ENCODE data around the gene SNCAIP. TPM values are rescaled to one million over a fixed set of nuclear protein-coding genes. Genes with fewer than 3 reads are reported as not detected.

SNCAIP gene
- total RNA-seq, 1 experiment from 2014 or later = not detected

GRCh38 chr5:122493091-122494021 lies 181.3 kb downstream of the SNCAIP start:
- in situ Hi-C loops (cut with HindIII; ENCODE audit: low pct_unique_long_range_greater_than_20kb, low sequenced_read_pairs) = no loop called here
- DNase-seq (ENCODE audit: low read depth, low spot score) = no peak

- DNase-seq (ENCODE audit: low read depth, low spot score) = no peak
- in situ Hi-C loops (cut with HindIII; ENCODE audit: low pct_unique_long_range_greater_than_20kb, low sequenced_read_pairs) = no loop called here
Measured at GRCh38 chr5:122494109-122494508, 182.1 kb downstream of the SNCAIP start.

DNA sequence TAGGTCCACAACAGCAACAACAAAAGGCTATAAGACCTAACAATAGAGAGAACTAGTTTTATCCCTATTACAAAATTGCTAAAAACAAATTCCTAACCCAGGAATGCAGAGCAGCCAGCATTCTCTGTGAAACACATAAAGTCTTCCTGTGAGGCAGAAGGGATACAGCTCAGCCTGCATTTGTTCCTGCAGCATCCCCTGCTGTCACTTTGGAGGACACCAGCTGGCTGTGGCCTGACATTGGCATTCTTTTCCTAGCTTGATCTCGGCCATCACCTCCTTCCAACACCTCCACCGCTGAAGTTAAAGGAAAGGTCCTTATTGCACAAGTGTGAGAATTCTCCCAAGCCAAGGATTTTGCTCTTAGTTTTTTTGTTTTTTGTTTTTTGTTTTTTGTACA lies 186.1 kb downstream of the SNCAIP start:
- in situ Hi-C loops (cut with HindIII; ENCODE audit: low pct_unique_long_range_greater_than_20kb, low sequenced_read_pairs) = no loop called here
- DNase-seq (ENCODE audit: low read depth, low spot score) = no peak

- in situ Hi-C loops (cut with HindIII; ENCODE audit: low pct_unique_long_range_greater_than_20kb, low sequenced_read_pairs) = no loop called here
- DNase-seq (ENCODE audit: low read depth, low spot score) = no peak
Measured at GRCh38 chr5:122499585-122499984, 187.5 kb downstream of the SNCAIP start.

GRCh38 chr5:122500245-122501088 lies 188.4 kb downstream of the SNCAIP start:
- in situ Hi-C loops (cut with HindIII; ENCODE audit: low pct_unique_long_range_greater_than_20kb, low sequenced_read_pairs) = no loop called here
- DNase-seq (ENCODE audit: low read depth, low spot score) = peak; percentile 69

DNA sequence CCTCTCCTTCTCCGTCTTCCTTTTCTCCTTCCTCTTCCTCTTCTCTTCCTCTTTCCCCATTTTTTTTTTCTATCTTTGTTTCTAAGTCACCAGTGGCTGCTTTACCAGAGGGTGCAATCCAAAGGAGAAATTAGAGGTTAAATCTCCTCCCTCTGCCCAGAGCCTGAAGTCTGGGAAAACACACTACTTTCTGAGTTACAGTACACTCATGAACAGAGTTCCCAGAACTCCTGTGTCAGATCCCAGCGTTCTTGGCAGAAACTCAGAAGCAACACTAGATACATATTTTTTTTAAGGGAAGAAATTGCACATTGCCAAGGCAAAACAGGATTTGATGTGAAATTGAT lies 189.0 kb downstream of the SNCAIP start:
- in situ Hi-C loops (cut with HindIII; ENCODE audit: low pct_unique_long_range_greater_than_20kb, low sequenced_read_pairs) = no loop called here
- no peak for DNase-seq (ENCODE audit: low read depth, low spot score)

- no peak for DNase-seq (ENCODE audit: low read depth, low spot score)
- in situ Hi-C loops (cut with HindIII; ENCODE audit: low pct_unique_long_range_greater_than_20kb, low sequenced_read_pairs) = no loop called here
Measured at GRCh38 chr5:122507045-122507444, 195.0 kb downstream of the SNCAIP start.

DNA sequence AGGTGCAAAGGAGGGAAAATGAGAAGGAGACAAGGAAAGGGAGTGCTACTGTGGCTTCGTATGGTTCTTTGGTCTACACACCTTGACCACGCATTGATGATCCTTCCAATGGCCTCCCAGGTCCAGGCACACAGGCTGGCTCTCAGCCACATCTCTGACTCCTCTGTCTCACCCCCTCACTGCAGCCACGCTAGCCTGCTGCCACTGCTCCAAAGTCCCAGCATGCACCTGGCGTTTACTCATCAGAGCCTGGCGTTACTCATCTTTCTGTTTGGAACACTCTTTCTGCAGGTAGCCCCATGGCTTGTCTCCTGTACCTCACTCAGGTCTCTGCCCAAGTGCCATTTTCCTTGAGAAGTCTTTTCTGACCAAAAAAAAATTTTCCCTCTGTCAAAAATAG lies 195.5 kb downstream of the SNCAIP start:
- in situ Hi-C loops (cut with HindIII; ENCODE audit: low pct_unique_long_range_greater_than_20kb, low sequenced_read_pairs) = no loop called here

DNA sequence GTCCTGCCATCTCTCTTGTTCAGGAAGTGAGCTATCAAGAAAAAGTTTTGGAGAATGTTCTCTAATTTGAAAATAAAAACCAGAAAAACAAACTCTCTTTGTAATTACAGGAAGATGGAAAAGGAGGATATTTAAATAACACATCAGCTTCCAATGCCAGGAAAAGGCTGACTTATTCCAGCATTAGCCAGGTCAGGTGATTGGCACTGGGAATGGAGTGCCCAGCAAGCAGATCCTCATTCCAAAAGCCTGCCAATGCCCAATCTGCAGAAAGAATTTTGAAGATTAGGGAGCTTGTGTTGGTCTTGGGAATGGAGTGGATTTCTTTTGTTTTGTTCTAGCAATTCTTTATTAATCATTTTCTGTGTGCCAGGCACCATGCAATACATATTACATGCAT lies 196.6 kb downstream of the SNCAIP start:
- in situ Hi-C loops (cut with HindIII; ENCODE audit: low pct_unique_long_range_greater_than_20kb, low sequenced_read_pairs) = no loop called here
- no peak for DNase-seq (ENCODE audit: low read depth, low spot score)

More for the DNA sequence above, 195.5 kb downstream of the SNCAIP start:
- DNase-seq (ENCODE audit: low read depth, low spot score) = no peak

Other genes starting within 250 kb of the SNCAIP start
- gene LOX, start 234.0 kb upstream of the SNCAIP start, total RNA-seq (2014; rRNA removed; shearing (Covaris generic)) = 0.08 and 0.58 TPM in 2 replicates
- gene ZNF474, start 182.7 kb upstream of the SNCAIP start, total RNA-seq (2014; rRNA removed; shearing (Covaris generic)) = not detected in 2 replicates